Esophagus muscularis mucosa (tissue), 4 donors: Measurements from ENCODE around the gene SFN. TPM values are rescaled to one million over a fixed set of nuclear protein-coding genes. Genes with fewer than 3 reads are reported as not detected.

ENCODE experiments used
- DNase-seq: peaks from one replicate; pipeline ENCODE4 v3.0.0-alpha.2; 2017; ENCODE audit errors: extremely low spot score
- H3K27ac ChIP-seq, 4 donors: fragments of 200-600 bp; sonication (generic); replicated peaks in 1 of 4; 1 replicate in 3 of 4; 2 replicates in 1 of 4; pipeline ENCODE4 v1.5.1; 2016 to 2019; ENCODE audit warnings: mild to moderate bottlenecking in 1 of 4
- H3K27me3 ChIP-seq, 4 donors: fragments of 200-600 bp; sonication (generic); one replicate each; pipeline versions ENCODE4 v1.5.1 to v1.6.0; 2016 to 2019
- H3K36me3 ChIP-seq, 4 donors: fragments of 200-600 bp; sonication (generic); one replicate each; pipeline ENCODE4 v1.5.1; 2016 to 2019
- H3K4me1 ChIP-seq, 4 donors: fragments of 200-600 bp; sonication (generic); one replicate each; pipeline ENCODE4 v1.5.1; 2016 to 2019
- H3K4me3 ChIP-seq, 4 donors: fragments of 200-600 bp; sonication (generic); 1 replicate in 2 of 4; 2 replicates in 2 of 4; pipeline ENCODE4 v1.5.1; 2016 to 2019; ENCODE audit warnings: mild to moderate bottlenecking in 4 of 4, moderate library complexity in 1 of 4
- H3K9me3 ChIP-seq, 4 donors: fragments of 200-600 bp; sonication (generic); 1 replicate in 3 of 4; 2 replicates in 1 of 4; pipeline ENCODE4 v1.5.1; 2016 to 2019
- CTCF ChIP-seq, 3 experiments: fragments of 200-600 bp in 2 of 3; fragments of 450-650 bp in 1 of 3; sonication (generic) in 2 of 3; IDR thresholded peaks; one replicate each; pipeline ENCODE4 v1.5.1; 2017 to 2019; ENCODE audit warnings: antibody characterized with exemption in 3 of 3, mild to moderate bottlenecking in 2 of 3, moderate library complexity in 1 of 3
- EP300 ChIP-seq: sonication (generic); formaldehyde crosslinking; IDR thresholded peaks from one replicate; pipeline ENCODE4 v1.6.1; 2017; ENCODE audit warnings: antibody characterized with exemption
- POLR2A ChIP-seq: fragments of 450-650 bp; IDR thresholded peaks from one replicate; pipeline ENCODE4 v1.6.1; 2017; ENCODE audit warnings: antibody characterized with exemption, moderate library complexity, mild to moderate bottlenecking, low read depth
- POLR2AphosphoS5 ChIP-seq, 2 donors: sonication (generic); formaldehyde crosslinking; IDR thresholded peaks; one replicate each; pipeline ENCODE4 v1.6.1; 2017; ENCODE audit warnings: antibody characterized with exemption in 2 of 2
- WGBS: methylation state at CpG from one replicate; pipeline ENCODE4 v1.1.5; 2018; 5-methylcytosine and 5-hydroxymethylcytosine counted together
- intact Hi-C: fragments of 100-400 bp; cut with DNase I; formaldehyde crosslinking; loops from one replicate; pipeline ENCODE4 v1.15.1; 2023
- total RNA-seq, 4 donors: library from RNA; depleted of rRNA; stranded (reverse); fragments of >200 nt; gene quantifications; one replicate each; pipeline versions ENCODE4 v1.1.0 to v1.2.1, GENCODE V29; 2016

The SFN gene
- total RNA-seq, 4 donors from 2014 or later, result 0.33 to 1.7 TPM; not detected in 2

- Histone ChIP-seq H3K27ac (no peak overlapping the region), H3K4me1 (peaks cover 12 to 21% (median 20%) of the 10 kb centered on the region in 4 donors), H3K4me3 (no peak overlapping the region), H3K27me3 (no peaks in the 10 kb centered on the region), H3K9me3 (no peaks in the 10 kb centered on the region), H3K36me3 (no peaks in the 10 kb centered on the region)
- WGBS, result 91% methylated on average over 4 of the region's 4 CpGs
- no peak for TF ChIP-seq POLR2AphosphoS5 (IDR thresholded peaks at IDR 0.05)
- no peak for TF ChIP-seq EP300
- no peak for TF ChIP-seq CTCF (IDR thresholded peaks at IDR 0.05)
- TF ChIP-seq POLR2A, result no peak
- DNase-seq, result no peak
- intact Hi-C loops, result no loop called here
Observed at GRCh38 chr1:26822737-26823395, 40.1 kb upstream of the SFN start.

GRCh38 chr1:26824731-26825130, 38.2 kb upstream of the SFN start:
- H3K4me3 ChIP-seq, result no peak overlapping the region
- H3K36me3 ChIP-seq, result peaks cover 0 to 4% (median 0%) of the 10 kb centered on the region in 4 donors
- H3K9me3 ChIP-seq, result no peaks in the 10 kb centered on the region
- TF ChIP-seq EP300, result no peak
- no peak for TF ChIP-seq CTCF (IDR thresholded peaks at IDR 0.05)
- TF ChIP-seq POLR2AphosphoS5 (IDR thresholded peaks at IDR 0.05), result no peak
- TF ChIP-seq POLR2A, result no peak
- intact Hi-C loops, result no loop called here
- H3K27ac ChIP-seq, result no peak overlapping the region
- H3K27me3 ChIP-seq, result no peaks in the 10 kb centered on the region
- 91% methylated on average over 3 of the region's 3 CpGs for WGBS
- DNase-seq, result no peak
- peaks cover 29 to 40% (median 38%) of the 10 kb centered on the region in 4 donors for H3K4me1 ChIP-seq

GRCh38 chr1:26826261-26827105, 36.5 kb upstream of the SFN start, which contains the start of gene ZDHHC18:
TSS of gene ZDHHC18 (plus strand) at chr1:26826688. CDS start at chr1:26826805, 117 bp downstream.
- Histone ChIP-seq H3K9me3 (no peaks in the 10 kb centered on the region), H3K36me3 (peaks cover 0 to 14% (median 3%) of the 10 kb centered on the region in 4 donors), H3K27ac (peak within 1 kb of the TSS; percentile 73 to 81 (median 80)), H3K4me1 (peaks cover 30 to 45% (median 44%) of the 10 kb centered on the region in 4 donors), H3K4me3 (peak within 1 kb of the TSS; percentile 71 to 84 (median 81)), H3K27me3 (no peaks in the 10 kb centered on the region)
- WGBS, result 0% methylated on average over 6 of the region's 107 CpGs
- no peak for DNase-seq
- intact Hi-C loops, result no loop called here
- peak; percentile 50 to 78 (median 65) for TF ChIP-seq CTCF (IDR thresholded peaks at IDR 0.05)
- TF ChIP-seq POLR2A, result no peak

- Histone ChIP-seq H3K27ac (peak overlapping the region; percentile 62 to 81 (median 80)), H3K4me1 (peaks cover 30 to 45% (median 44%) of the 10 kb centered on the region in 4 donors), H3K27me3 (no peaks in the 10 kb centered on the region), H3K36me3 (peaks cover 0 to 20% (median 8%) of the 10 kb centered on the region in 4 donors), H3K4me3 (peak overlapping the region; percentile 71 to 84 (median 81)), H3K9me3 (no peaks in the 10 kb centered on the region)
- DNase-seq, result no peak
- intact Hi-C loops, result no loop called here
- TF ChIP-seq CTCF (IDR thresholded peaks at IDR 0.05), result no peak
- TF ChIP-seq POLR2AphosphoS5 (IDR thresholded peaks at IDR 0.05), result no peak
- no peak for TF ChIP-seq EP300
- TF ChIP-seq POLR2A, result no peak
- WGBS, result 3% methylated on average over 17 of the region's 17 CpGs
Observed at GRCh38 chr1:26827106-26827604, 35.8 kb upstream of the SFN start.
